Coronary artery (tissue), 2 donors: ENCODE data around the gene PIGL.

Experiments
- DNase-seq: peaks from one replicate; pipeline ENCODE4 v3.0.0-alpha.2; 2017; ENCODE audit warnings: low spot score
- H3K27ac ChIP-seq, 2 donors: fragments of 200-600 bp; sonication (generic); one replicate each; pipeline ENCODE4 v1.5.1; 2016 to 2019
- H3K4me3 ChIP-seq: fragments of 200-600 bp; sonication (generic); 2 replicates; pipeline ENCODE4 v1.5.1; 2016; ENCODE audit warnings: mild to moderate bottlenecking, moderate library complexity
- CTCF ChIP-seq: fragments of 200-600 bp; sonication (generic); IDR thresholded peaks from one replicate; pipeline ENCODE4 v1.5.1; 2019; ENCODE audit warnings: antibody characterized with exemption

Gene PIGL

GRCh38 chr17:16232391-16232790 is 15.4 kb downstream of the PIGL start:
- no peak for DNase-seq
- H3K4me3 ChIP-seq, result no peak overlapping the region
- TF ChIP-seq CTCF, result no peak
- no peak overlapping the region for H3K27ac ChIP-seq

- DNase-seq, result no peak
- Histone ChIP-seq H3K27ac (no peak overlapping the region), H3K4me3 (no peak overlapping the region)
- no peak for TF ChIP-seq CTCF
Measured at GRCh38 chr17:16239931-16240330, 22.9 kb downstream of the PIGL start.

GRCh38 chr17:16241906-16242399 is 24.9 kb downstream of the PIGL start:
- no peak overlapping the region for H3K4me3 ChIP-seq
- TF ChIP-seq CTCF, result no peak
- DNase-seq, result no peak
- H3K27ac ChIP-seq, result no peak overlapping the region

- no peak for TF ChIP-seq CTCF
- no peak overlapping the region for H3K4me3 ChIP-seq
- DNase-seq, result no peak
- H3K27ac ChIP-seq, result no peak overlapping the region
Measured at GRCh38 chr17:16243385-16243784, 26.4 kb downstream of the PIGL start.

- no peak for DNase-seq
- Histone ChIP-seq H3K27ac (no peak overlapping the region), H3K4me3 (no peak overlapping the region)
- no peak for TF ChIP-seq CTCF
Measured at GRCh38 chr17:16243801-16244567, 27.0 kb downstream of the PIGL start.

- no peak overlapping the region for H3K4me3 ChIP-seq
- no peak overlapping the region for H3K27ac ChIP-seq
- no peak for TF ChIP-seq CTCF
- no peak for DNase-seq
Measured at GRCh38 chr17:16247586-16247984, 30.6 kb downstream of the PIGL start.

GRCh38 chr17:16250635-16251034 is 33.6 kb downstream of the PIGL start:
- no peak for TF ChIP-seq CTCF
- Histone ChIP-seq H3K4me3 (no peak overlapping the region), H3K27ac (no peak overlapping the region)
- DNase-seq, result no peak
